Measurements from ENCODE around the gene ARMC6. TPM values are rescaled to one million over a fixed set of nuclear protein-coding genes. Genes with fewer than 3 reads are reported as not detected.

Gene ARMC6
- total RNA-seq, 6 experiments from 2014 or later, result 19.3 to 64.8 (median 41.4) TPM

DNA sequence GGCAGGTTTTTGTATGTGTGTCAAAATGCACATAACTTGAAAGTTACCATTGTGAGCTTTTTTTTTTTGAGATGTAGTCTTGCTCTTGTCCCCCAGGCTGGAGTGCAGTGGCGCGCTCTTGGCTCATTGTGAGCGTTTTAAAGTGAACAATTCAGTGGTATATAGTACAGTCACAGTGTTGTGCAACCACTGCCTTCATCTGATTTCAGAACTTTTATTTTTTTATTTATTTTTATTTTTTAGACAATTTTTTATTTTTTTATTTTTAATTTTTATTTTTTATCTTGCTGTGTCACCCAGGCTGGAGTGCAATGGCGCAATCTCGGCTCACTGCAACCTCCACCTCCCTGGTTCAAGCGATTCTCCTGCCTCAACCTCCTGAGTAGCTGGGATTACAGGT lies 45.4 kb downstream of the ARMC6 start:
- Histone ChIP-seq H3K27me3 (no peaks in the 10 kb centered on the region), H3K9me3 (no peaks in the 10 kb centered on the region), H3K27ac (no peak overlapping the region), H3K4me1 (peaks cover 0 to 39% (median 8%) of the 10 kb centered on the region in 4 donors), H3K36me3 (peaks cover 0 to 3% (median 0%) of the 10 kb centered on the region in 4 donors), H3K4me3 (no peak overlapping the region)
- no peak for TF ChIP-seq POLR2A (IDR thresholded peaks at IDR 0.05)
- TF ChIP-seq, protein P1, sequence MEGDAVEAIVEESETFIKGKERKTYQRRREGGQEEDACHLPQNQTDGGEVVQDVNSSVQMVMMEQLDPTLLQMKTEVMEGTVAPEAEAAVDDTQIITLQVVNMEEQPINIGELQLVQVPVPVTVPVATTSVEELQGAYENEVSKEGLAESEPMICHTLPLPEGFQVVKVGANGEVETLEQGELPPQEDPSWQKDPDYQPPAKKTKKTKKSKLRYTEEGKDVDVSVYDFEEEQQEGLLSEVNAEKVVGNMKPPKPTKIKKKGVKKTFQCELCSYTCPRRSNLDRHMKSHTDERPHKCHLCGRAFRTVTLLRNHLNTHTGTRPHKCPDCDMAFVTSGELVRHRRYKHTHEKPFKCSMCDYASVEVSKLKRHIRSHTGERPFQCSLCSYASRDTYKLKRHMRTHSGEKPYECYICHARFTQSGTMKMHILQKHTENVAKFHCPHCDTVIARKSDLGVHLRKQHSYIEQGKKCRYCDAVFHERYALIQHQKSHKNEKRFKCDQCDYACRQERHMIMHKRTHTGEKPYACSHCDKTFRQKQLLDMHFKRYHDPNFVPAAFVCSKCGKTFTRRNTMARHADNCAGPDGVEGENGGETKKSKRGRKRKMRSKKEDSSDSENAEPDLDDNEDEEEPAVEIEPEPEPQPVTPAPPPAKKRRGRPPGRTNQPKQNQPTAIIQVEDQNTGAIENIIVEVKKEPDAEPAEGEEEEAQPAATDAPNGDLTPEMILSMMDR (IDR thresholded peaks at IDR 0.05), result no peak
- intact Hi-C loops (cut with DNase I), result no loop called here
- ATAC-seq, result no peak
- 86% methylated on average over 6 of the region's 6 CpGs for WGBS (ENCODE audit: insufficient coverage, low coverage, low lambda C conversion rate, missing lambda C conversion rate)
- DNase-seq, result no peak

- 86% methylated on average over 1 of the region's 1 CpG for WGBS (ENCODE audit: insufficient coverage, low coverage, low lambda C conversion rate, missing lambda C conversion rate)
- peaks cover 0 to 32% (median 6%) of the 10 kb centered on the region in 4 donors for H3K4me1 ChIP-seq
Observed at GRCh38 chr19:19079571-19079970, 46.2 kb downstream of the ARMC6 start.

DNA sequence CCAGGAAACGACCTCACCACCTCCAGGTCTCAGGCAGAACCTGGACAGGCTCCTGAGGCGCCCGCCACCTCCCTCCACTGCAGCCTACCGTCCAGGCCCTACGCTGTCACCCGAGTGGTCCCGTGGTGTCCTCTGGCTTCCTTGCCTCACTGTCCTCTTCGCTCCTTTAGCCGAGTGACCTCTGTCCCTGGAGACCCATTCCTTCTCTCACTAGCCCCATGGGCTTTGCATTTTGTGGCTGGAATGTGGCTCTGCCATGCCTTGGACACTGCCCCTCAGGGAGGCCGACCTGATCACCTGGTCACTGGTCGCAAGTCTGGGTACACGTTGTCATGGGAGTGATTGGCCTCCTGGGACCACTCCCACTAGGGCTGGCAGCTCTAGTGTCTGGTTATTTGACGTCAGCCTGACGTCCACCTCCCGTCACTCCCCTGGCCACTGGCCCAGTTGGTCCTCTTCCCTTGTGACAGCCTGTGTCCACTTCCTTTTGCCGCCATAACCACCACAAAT lies 48.3 kb downstream of the ARMC6 start:
- Histone ChIP-seq H3K27me3 (no peaks in the 10 kb centered on the region), H3K9me3 (no peaks in the 10 kb centered on the region), H3K36me3 (peaks cover 0 to 3% (median 0%) of the 10 kb centered on the region in 4 donors), H3K4me1 (peaks cover 0 to 29% (median 6%) of the 10 kb centered on the region in 4 donors), H3K4me3 (no peak overlapping the region), H3K27ac (peak overlapping the region in 2 of 3 donors; percentile 62 to 71)
- TF ChIP-seq, protein P1 (IDR thresholded peaks at IDR 0.05), result no peak
- no peak for TF ChIP-seq POLR2A (IDR thresholded peaks at IDR 0.05)
- intact Hi-C loops (cut with DNase I), result no loop called here
- DNase-seq (peak in 2 of 3 donors; percentile 77 to 86), ATAC-seq (peak; percentile 21 to 84 (median 48))
- WGBS (ENCODE audit: insufficient coverage, low coverage, low lambda C conversion rate, missing lambda C conversion rate), result 77% methylated on average over 13 of the region's 16 CpGs

More at GRCh38 chr19:19079571-19079970, 46.2 kb downstream of the ARMC6 start:
- TF ChIP-seq, protein P1 (IDR thresholded peaks at IDR 0.05), result no peak
- TF ChIP-seq POLR2A (IDR thresholded peaks at IDR 0.05), result no peak
- DNase-seq (no peak), ATAC-seq (no peak)
- H3K27ac ChIP-seq, result no peak overlapping the region
- intact Hi-C loops (cut with DNase I), result no loop called here
- no peaks in the 10 kb centered on the region for H3K27me3 ChIP-seq
- H3K4me3 ChIP-seq, result no peak overlapping the region
- H3K36me3 ChIP-seq, result peaks cover 0 to 3% (median 0%) of the 10 kb centered on the region in 4 donors
- H3K9me3 ChIP-seq, result no peaks in the 10 kb centered on the region

DNA sequence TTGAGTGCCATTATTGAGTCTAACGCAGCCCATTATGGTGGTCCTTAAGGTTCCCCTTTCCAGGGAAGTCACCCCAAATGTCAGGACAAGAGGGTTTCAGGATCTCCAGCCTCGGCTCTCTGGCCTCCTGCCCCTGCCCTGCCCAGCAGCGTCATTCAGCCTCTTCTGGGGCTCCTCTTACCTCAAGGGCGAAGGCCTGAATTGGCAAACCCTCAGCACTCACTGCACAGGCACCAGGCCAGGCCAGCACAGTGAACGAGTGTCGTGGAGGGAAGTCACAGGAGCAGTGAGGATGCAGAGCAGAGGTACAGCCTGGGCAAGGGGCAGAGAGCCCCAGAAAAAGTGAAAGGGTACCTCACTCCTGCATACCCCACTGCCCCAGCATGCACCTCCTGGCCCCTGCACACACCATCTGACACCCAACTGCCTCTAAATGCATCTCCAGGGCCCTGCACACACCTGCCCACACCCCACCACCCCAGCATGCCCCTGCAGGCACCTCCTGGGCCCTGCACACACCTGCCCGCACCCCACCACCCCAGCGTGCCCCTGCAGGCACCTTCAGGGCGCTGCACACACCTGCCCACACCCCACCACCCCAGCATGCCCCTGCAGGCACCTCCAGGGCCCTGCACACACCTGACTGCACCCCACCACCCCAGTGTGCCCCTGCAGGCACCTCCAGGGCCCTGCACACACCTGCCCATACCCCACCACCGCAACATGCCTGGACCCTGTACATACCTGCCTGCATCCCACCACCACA lies 50.2 kb downstream of the ARMC6 start:
- intact Hi-C loops (cut with DNase I), result no loop called here
- ATAC-seq, result peak in 1 of 4 donors; percentile 6
- H3K4me1 ChIP-seq, result peaks cover 0 to 18% (median 5%) of the 10 kb centered on the region in 4 donors
- WGBS (ENCODE audit: insufficient coverage, low coverage, low lambda C conversion rate, missing lambda C conversion rate), result 73% methylated on average over 4 of the region's 10 CpGs
- DNase-seq, result no peak
- no peaks in the 10 kb centered on the region for H3K36me3 ChIP-seq
- TF ChIP-seq, protein P1 (IDR thresholded peaks at IDR 0.05), result no peak
- no peak for TF ChIP-seq POLR2A (IDR thresholded peaks at IDR 0.05)
- no peaks in the 10 kb centered on the region for H3K9me3 ChIP-seq
- H3K27ac ChIP-seq, result no peak overlapping the region
- H3K27me3 ChIP-seq, result no peaks in the 10 kb centered on the region
- no peak overlapping the region for H3K4me3 ChIP-seq
